ENCODE results near the gene MVB12B.
A peak's percentile ranks its signal among the peaks of the same experiment; 100 is the strongest.

MVB12B gene

GRCh38 chr9:126386776-126387175 lies 60.1 kb downstream of the MVB12B start:
- DNase-seq (ENCODE audit: low read depth): no peak

GRCh38 chr9:126388964-126389708 lies 62.5 kb downstream of the MVB12B start:
- no peak for DNase-seq (ENCODE audit: low read depth)

- no peak for DNase-seq (ENCODE audit: low read depth)
These were observed 63.4 kb downstream of the MVB12B start for GRCh38 chr9:126389992-126390391.

- no peak for DNase-seq (ENCODE audit: low read depth)
These were observed 64.3 kb downstream of the MVB12B start for GRCh38 chr9:126390923-126391322.

- DNase-seq (ENCODE audit: low read depth): no peak
These were observed 65.4 kb downstream of the MVB12B start for GRCh38 chr9:126391713-126392661.

GRCh38 chr9:126392662-126393371 lies 66.2 kb downstream of the MVB12B start:
- no peak for DNase-seq (ENCODE audit: low read depth)

- DNase-seq (ENCODE audit: low read depth): no peak
These were observed 67.2 kb downstream of the MVB12B start for GRCh38 chr9:126393876-126394275.

GRCh38 chr9:126394802-126395201 lies 68.2 kb downstream of the MVB12B start:
- no peak for DNase-seq (ENCODE audit: low read depth)

GRCh38 chr9:126395439-126396212 lies 69.0 kb downstream of the MVB12B start:
- DNase-seq (ENCODE audit: low read depth): no peak

GRCh38 chr9:126397056-126397455 lies 70.4 kb downstream of the MVB12B start:
- DNase-seq (ENCODE audit: low read depth): peak; percentile 36

- peak; percentile 56 for DNase-seq (ENCODE audit: low read depth)
These were observed 71.9 kb downstream of the MVB12B start for GRCh38 chr9:126398403-126399058.

GRCh38 chr9:126399251-126399650 lies 72.6 kb downstream of the MVB12B start:
- DNase-seq (ENCODE audit: low read depth): no peak

GRCh38 chr9:126399789-126400188 lies 73.2 kb downstream of the MVB12B start:
- no peak for DNase-seq (ENCODE audit: low read depth)

- DNase-seq (ENCODE audit: low read depth): no peak
These were observed 73.9 kb downstream of the MVB12B start for GRCh38 chr9:126400571-126400970.

- DNase-seq (ENCODE audit: low read depth): no peak
These were observed 74.5 kb downstream of the MVB12B start for GRCh38 chr9:126401107-126401506.

GRCh38 chr9:126401581-126401980 lies 75.0 kb downstream of the MVB12B start:
- DNase-seq (ENCODE audit: low read depth): no peak

- DNase-seq (ENCODE audit: low read depth): no peak
These were observed 76.8 kb downstream of the MVB12B start for GRCh38 chr9:126403397-126403796.

GRCh38 chr9:126404459-126404858 lies 77.8 kb downstream of the MVB12B start:
- DNase-seq (ENCODE audit: low read depth): no peak

- no peak for DNase-seq (ENCODE audit: low read depth)
These were observed 79.5 kb downstream of the MVB12B start for GRCh38 chr9:126406075-126406667.

- no peak for DNase-seq (ENCODE audit: low read depth)
These were observed 80.7 kb downstream of the MVB12B start for GRCh38 chr9:126407114-126407870.

All from stimulated activated CD8-positive, alpha-beta memory T cell treated with anti-CD3 and anti-CD28 coated beads, Interleukin-12 subunit alpha, Interleukin-12 subunit beta, amount 100 ng/mL, for 4 hours (primary cell).